ENCODE measurements around the gene PTPRM. TPM values are rescaled to one million over a fixed set of nuclear protein-coding genes. Genes with fewer than 3 reads are reported as not detected.

PTPRM gene
- total and polyA plus RNA-seq, 2 of the 8 experiments (the other 6 are each of a cell fraction or from before 2014, with no cell fraction given): 4.1 to 7.0 TPM

DNA sequence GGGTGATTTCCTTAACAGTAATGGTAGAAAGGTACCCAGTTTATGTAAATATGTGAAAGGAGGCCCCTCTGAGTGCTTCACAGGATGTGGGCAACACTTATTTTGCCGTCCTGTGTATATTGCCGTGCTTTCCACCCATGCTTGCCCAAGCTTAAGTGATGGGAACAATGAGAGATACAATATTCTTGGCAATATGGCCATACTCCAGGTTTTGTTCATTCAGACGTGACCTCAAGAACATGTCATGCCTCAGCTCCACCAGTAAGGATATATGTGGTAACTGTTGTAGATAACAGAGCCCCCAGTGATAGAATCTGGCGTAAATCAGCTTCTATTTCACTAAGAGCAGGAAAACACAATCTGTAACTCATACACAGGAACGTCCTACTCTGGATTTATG lies 318.7 kb downstream of the PTPRM start (continued):
- TF ChIP-seq, protein P1, sequence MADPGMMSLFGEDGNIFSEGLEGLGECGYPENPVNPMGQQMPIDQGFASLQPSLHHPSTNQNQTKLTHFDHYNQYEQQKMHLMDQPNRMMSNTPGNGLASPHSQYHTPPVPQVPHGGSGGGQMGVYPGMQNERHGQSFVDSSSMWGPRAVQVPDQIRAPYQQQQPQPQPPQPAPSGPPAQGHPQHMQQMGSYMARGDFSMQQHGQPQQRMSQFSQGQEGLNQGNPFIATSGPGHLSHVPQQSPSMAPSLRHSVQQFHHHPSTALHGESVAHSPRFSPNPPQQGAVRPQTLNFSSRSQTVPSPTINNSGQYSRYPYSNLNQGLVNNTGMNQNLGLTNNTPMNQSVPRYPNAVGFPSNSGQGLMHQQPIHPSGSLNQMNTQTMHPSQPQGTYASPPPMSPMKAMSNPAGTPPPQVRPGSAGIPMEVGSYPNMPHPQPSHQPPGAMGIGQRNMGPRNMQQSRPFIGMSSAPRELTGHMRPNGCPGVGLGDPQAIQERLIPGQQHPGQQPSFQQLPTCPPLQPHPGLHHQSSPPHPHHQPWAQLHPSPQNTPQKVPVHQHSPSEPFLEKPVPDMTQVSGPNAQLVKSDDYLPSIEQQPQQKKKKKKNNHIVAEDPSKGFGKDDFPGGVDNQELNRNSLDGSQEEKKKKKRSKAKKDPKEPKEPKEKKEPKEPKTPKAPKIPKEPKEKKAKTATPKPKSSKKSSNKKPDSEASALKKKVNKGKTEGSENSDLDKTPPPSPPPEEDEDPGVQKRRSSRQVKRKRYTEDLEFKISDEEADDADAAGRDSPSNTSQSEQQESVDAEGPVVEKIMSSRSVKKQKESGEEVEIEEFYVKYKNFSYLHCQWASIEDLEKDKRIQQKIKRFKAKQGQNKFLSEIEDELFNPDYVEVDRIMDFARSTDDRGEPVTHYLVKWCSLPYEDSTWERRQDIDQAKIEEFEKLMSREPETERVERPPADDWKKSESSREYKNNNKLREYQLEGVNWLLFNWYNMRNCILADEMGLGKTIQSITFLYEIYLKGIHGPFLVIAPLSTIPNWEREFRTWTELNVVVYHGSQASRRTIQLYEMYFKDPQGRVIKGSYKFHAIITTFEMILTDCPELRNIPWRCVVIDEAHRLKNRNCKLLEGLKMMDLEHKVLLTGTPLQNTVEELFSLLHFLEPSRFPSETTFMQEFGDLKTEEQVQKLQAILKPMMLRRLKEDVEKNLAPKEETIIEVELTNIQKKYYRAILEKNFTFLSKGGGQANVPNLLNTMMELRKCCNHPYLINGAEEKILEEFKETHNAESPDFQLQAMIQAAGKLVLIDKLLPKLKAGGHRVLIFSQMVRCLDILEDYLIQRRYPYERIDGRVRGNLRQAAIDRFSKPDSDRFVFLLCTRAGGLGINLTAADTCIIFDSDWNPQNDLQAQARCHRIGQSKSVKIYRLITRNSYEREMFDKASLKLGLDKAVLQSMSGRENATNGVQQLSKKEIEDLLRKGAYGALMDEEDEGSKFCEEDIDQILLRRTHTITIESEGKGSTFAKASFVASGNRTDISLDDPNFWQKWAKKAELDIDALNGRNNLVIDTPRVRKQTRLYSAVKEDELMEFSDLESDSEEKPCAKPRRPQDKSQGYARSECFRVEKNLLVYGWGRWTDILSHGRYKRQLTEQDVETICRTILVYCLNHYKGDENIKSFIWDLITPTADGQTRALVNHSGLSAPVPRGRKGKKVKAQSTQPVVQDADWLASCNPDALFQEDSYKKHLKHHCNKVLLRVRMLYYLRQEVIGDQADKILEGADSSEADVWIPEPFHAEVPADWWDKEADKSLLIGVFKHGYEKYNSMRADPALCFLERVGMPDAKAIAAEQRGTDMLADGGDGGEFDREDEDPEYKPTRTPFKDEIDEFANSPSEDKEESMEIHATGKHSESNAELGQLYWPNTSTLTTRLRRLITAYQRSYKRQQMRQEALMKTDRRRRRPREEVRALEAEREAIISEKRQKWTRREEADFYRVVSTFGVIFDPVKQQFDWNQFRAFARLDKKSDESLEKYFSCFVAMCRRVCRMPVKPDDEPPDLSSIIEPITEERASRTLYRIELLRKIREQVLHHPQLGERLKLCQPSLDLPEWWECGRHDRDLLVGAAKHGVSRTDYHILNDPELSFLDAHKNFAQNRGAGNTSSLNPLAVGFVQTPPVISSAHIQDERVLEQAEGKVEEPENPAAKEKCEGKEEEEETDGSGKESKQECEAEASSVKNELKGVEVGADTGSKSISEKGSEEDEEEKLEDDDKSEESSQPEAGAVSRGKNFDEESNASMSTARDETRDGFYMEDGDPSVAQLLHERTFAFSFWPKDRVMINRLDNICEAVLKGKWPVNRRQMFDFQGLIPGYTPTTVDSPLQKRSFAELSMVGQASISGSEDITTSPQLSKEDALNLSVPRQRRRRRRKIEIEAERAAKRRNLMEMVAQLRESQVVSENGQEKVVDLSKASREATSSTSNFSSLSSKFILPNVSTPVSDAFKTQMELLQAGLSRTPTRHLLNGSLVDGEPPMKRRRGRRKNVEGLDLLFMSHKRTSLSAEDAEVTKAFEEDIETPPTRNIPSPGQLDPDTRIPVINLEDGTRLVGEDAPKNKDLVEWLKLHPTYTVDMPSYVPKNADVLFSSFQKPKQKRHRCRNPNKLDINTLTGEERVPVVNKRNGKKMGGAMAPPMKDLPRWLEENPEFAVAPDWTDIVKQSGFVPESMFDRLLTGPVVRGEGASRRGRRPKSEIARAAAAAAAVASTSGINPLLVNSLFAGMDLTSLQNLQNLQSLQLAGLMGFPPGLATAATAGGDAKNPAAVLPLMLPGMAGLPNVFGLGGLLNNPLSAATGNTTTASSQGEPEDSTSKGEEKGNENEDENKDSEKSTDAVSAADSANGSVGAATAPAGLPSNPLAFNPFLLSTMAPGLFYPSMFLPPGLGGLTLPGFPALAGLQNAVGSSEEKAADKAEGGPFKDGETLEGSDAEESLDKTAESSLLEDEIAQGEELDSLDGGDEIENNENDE (IDR thresholded peaks at IDR 0.05; ENCODE audit: insufficient replicate concordance, low read length): no peak
- TF ChIP-seq TCF12 (IDR thresholded peaks at IDR 0.05; ENCODE audit: low read depth, low read length) (no peak), PHF8 (conservative IDR thresholded peaks at IDR 0.05; ENCODE audit: low read depth, low read length) (no peak), MAFK (IDR thresholded peaks at IDR 0.05; ENCODE audit: low read depth, low read length) (no peak)
